Naive B cell (primary cell): ENCODE data around the gene PGPEP1. TPM values are rescaled to one million over a fixed set of nuclear protein-coding genes. Genes with fewer than 3 reads are reported as not detected.
A peak's percentile ranks its signal among the peaks of the same experiment; 100 is the strongest.

Experiments
- ATAC-seq, 2 donors: fragments of 150-1000 bp; cut with Tn5 transposase; 2 replicates each; pipeline ENCODE4 v1.10.0; 2021; ENCODE audit warnings: low read depth in 2 of 2, mild to moderate bottlenecking in 2 of 2, moderate library complexity in 2 of 2
- DNase-seq: peaks from one replicate; pipeline ENCODE4 v3.0.0; 2022
- H3K27ac Mint-ChIP-seq, 6 donors: one replicate each; pipeline ENCODE4 v1.8.0; 2020 to 2022; ENCODE audit warnings: mild to moderate bottlenecking in 6 of 6, mixed read lengths in 6 of 6, moderate library complexity in 5 of 6, inconsistent platforms in 2 of 6
- H3K27me3 Mint-ChIP-seq, 3 donors: one replicate each; pipeline ENCODE4 v1.8.0; 2021 to 2022; ENCODE audit warnings: mixed read lengths in 3 of 3, mild to moderate bottlenecking in 1 of 3
- H3K36me3 Mint-ChIP-seq, 2 donors: one replicate each; pipeline ENCODE4 v1.8.0; 2020 to 2022; ENCODE audit warnings: mixed read lengths in 2 of 2, inconsistent platforms in 1 of 2, mild to moderate bottlenecking in 1 of 2
- H3K4me1 Mint-ChIP-seq, 3 donors: one replicate each; pipeline ENCODE4 v1.8.0; 2020 to 2022; ENCODE audit warnings: mixed read lengths in 3 of 3, inconsistent platforms in 1 of 3, mild to moderate bottlenecking in 1 of 3, moderate library complexity in 1 of 3
- H3K4me3 Mint-ChIP-seq, 8 donors: one replicate each; pipeline ENCODE4 v1.8.0; 2020 to 2022; ENCODE audit warnings: mild to moderate bottlenecking in 8 of 8, mixed read lengths in 8 of 8, moderate library complexity in 8 of 8, inconsistent platforms in 2 of 8
- H3K9me3 Mint-ChIP-seq, 7 donors: one replicate each; pipeline ENCODE4 v1.8.0; 2020 to 2022; ENCODE audit warnings: mixed read lengths in 7 of 7, mild to moderate bottlenecking in 5 of 7, inconsistent platforms in 2 of 7, moderate library complexity in 1 of 7
- polyA plus RNA-seq, 6 donors: library from polyadenylated mRNA; unstranded; fragments of 300-500 nt; fragmentation: Illumina TruSeq; gene quantifications; one replicate each; pipeline ENCODE4 v1.2.3, GENCODE V29; 2021; ENCODE audit warnings: low read depth in 6 of 6

PGPEP1 gene
- polyA plus RNA-seq, 6 donors from 2014 or later = 4.0 to 11.8 (median 8.0) TPM

GRCh38 chr19:18300930-18301717 is 39.3 kb upstream of the PGPEP1 start:
- H3K36me3 Mint-ChIP-seq = no peaks in the 10 kb centered on the region
- DNase-seq (no peak), ATAC-seq (no peak)
- H3K27me3 Mint-ChIP-seq = no peaks in the 10 kb centered on the region
- peak overlapping the region in 3 of 6 donors; percentile 57 to 72 (median 65) for H3K27ac Mint-ChIP-seq
- H3K4me1 Mint-ChIP-seq = peaks cover 22 to 33% (median 31%) of the 10 kb centered on the region in 3 donors
- H3K4me3 Mint-ChIP-seq = peak overlapping the region in 1 of 8 donors; percentile 33
- peaks cover 0 to 1% (median 0%) of the 10 kb centered on the region in 7 donors for H3K9me3 Mint-ChIP-seq

GRCh38 chr19:18301718-18302111 is 38.7 kb upstream of the PGPEP1 start:
- peaks cover 22 to 37% (median 36%) of the 10 kb centered on the region in 3 donors for H3K4me1 Mint-ChIP-seq
- H3K9me3 Mint-ChIP-seq = no peaks in the 10 kb centered on the region
- no peaks in the 10 kb centered on the region for H3K27me3 Mint-ChIP-seq
- ATAC-seq = no peak
- H3K27ac Mint-ChIP-seq = peak overlapping the region in 4 of 6 donors; percentile 62 to 94 (median 70)
- H3K4me3 Mint-ChIP-seq = peak overlapping the region in 1 of 8 donors; percentile 33
- H3K36me3 Mint-ChIP-seq = no peaks in the 10 kb centered on the region
- no peak for DNase-seq

- H3K4me1 Mint-ChIP-seq = peaks cover 28 to 47% (median 47%) of the 10 kb centered on the region in 3 donors
- ATAC-seq (no peak), DNase-seq (no peak)
Measured at GRCh38 chr19:18304208-18304457, 36.3 kb upstream of the PGPEP1 start.

GRCh38 chr19:18304458-18305310 is 35.7 kb upstream of the PGPEP1 start:
- DNase-seq = peak; percentile 87
- peak; percentile 78 for ATAC-seq
- Mint-ChIP-seq H3K36me3 (no peaks in the 10 kb centered on the region), H3K27ac (peak overlapping the region; percentile 99 to 100 (median 99)), H3K4me3 (peak overlapping the region; percentile 84 to 97 (median 91)), H3K4me1 (peaks cover 28 to 47% (median 47%) of the 10 kb centered on the region in 3 donors), H3K27me3 (no peaks in the 10 kb centered on the region), H3K9me3 (no peaks in the 10 kb centered on the region)

More at GRCh38 chr19:18304208-18304457, 36.3 kb upstream of the PGPEP1 start:
- no peaks in the 10 kb centered on the region for H3K36me3 Mint-ChIP-seq
- H3K27me3 Mint-ChIP-seq = no peaks in the 10 kb centered on the region
- H3K27ac Mint-ChIP-seq = peak overlapping the region; percentile 99 to 100 (median 99)
- no peaks in the 10 kb centered on the region for H3K9me3 Mint-ChIP-seq
- peak overlapping the region; percentile 84 to 97 (median 91) for H3K4me3 Mint-ChIP-seq

- no peaks in the 10 kb centered on the region for H3K36me3 Mint-ChIP-seq
- no peaks in the 10 kb centered on the region for H3K27me3 Mint-ChIP-seq
- peaks cover 28 to 49% (median 47%) of the 10 kb centered on the region in 3 donors for H3K4me1 Mint-ChIP-seq
- H3K4me3 Mint-ChIP-seq = peak overlapping the region; percentile 64 to 97 (median 87)
- DNase-seq = no peak
- no peak for ATAC-seq
- no peaks in the 10 kb centered on the region for H3K9me3 Mint-ChIP-seq
- peak overlapping the region; percentile 95 to 99 (median 98) for H3K27ac Mint-ChIP-seq
Measured at GRCh38 chr19:18306209-18306887, 34.0 kb upstream of the PGPEP1 start.

- Mint-ChIP-seq H3K36me3 (no peaks in the 10 kb centered on the region), H3K4me3 (peak overlapping the region; percentile 64 to 91 (median 84)), H3K9me3 (no peaks in the 10 kb centered on the region), H3K27ac (peak overlapping the region; percentile 93 to 99 (median 98)), H3K4me1 (peaks cover 28 to 47% (median 43%) of the 10 kb centered on the region in 3 donors), H3K27me3 (no peaks in the 10 kb centered on the region)
- peak; percentile 60 for DNase-seq
- ATAC-seq = peak in 1 of 2 donors; percentile 6
Measured at GRCh38 chr19:18306888-18307260, 33.5 kb upstream of the PGPEP1 start.

GRCh38 chr19:18307271-18307681 is 33.1 kb upstream of the PGPEP1 start:
- ATAC-seq = no peak
- H3K27me3 Mint-ChIP-seq = no peaks in the 10 kb centered on the region
- H3K9me3 Mint-ChIP-seq = no peaks in the 10 kb centered on the region
- H3K27ac Mint-ChIP-seq = peak overlapping the region; percentile 93 to 99 (median 98)
- peak overlapping the region; percentile 64 to 91 (median 84) for H3K4me3 Mint-ChIP-seq
- H3K4me1 Mint-ChIP-seq = peaks cover 28 to 46% (median 42%) of the 10 kb centered on the region in 3 donors
- DNase-seq = no peak
- H3K36me3 Mint-ChIP-seq = no peaks in the 10 kb centered on the region

GRCh38 chr19:18308051-18308947 is 32.1 kb upstream of the PGPEP1 start:
- no peaks in the 10 kb centered on the region for H3K9me3 Mint-ChIP-seq
- H3K27ac Mint-ChIP-seq = peak overlapping the region in 2 of 6 donors; percentile 60 to 99
- no peaks in the 10 kb centered on the region for H3K36me3 Mint-ChIP-seq
- H3K27me3 Mint-ChIP-seq = no peaks in the 10 kb centered on the region
- H3K4me3 Mint-ChIP-seq = no peak overlapping the region
- H3K4me1 Mint-ChIP-seq = peaks cover 26 to 47% (median 40%) of the 10 kb centered on the region in 3 donors
- DNase-seq (no peak), ATAC-seq (no peak)

GRCh38 chr19:18308948-18309325 is 31.5 kb upstream of the PGPEP1 start:
- peak overlapping the region in 1 of 6 donors; percentile 60 for H3K27ac Mint-ChIP-seq
- DNase-seq (no peak), ATAC-seq (no peak)
- no peak overlapping the region for H3K4me3 Mint-ChIP-seq
- no peaks in the 10 kb centered on the region for H3K27me3 Mint-ChIP-seq
- no peaks in the 10 kb centered on the region for H3K36me3 Mint-ChIP-seq
- H3K9me3 Mint-ChIP-seq = no peaks in the 10 kb centered on the region
- H3K4me1 Mint-ChIP-seq = peaks cover 20 to 41% (median 33%) of the 10 kb centered on the region in 3 donors

GRCh38 chr19:18309525-18310064 is 30.8 kb upstream of the PGPEP1 start:
- peak overlapping the region in 1 of 6 donors; percentile 15 for H3K27ac Mint-ChIP-seq
- no peaks in the 10 kb centered on the region for H3K27me3 Mint-ChIP-seq
- no peaks in the 10 kb centered on the region for H3K9me3 Mint-ChIP-seq
- no peak overlapping the region for H3K4me3 Mint-ChIP-seq
- H3K36me3 Mint-ChIP-seq = no peaks in the 10 kb centered on the region
- H3K4me1 Mint-ChIP-seq = peaks cover 13 to 34% (median 27%) of the 10 kb centered on the region in 3 donors
- DNase-seq = no peak
- no peak for ATAC-seq

GRCh38 chr19:18310118-18310909 is 30.1 kb upstream of the PGPEP1 start:
- DNase-seq (no peak), ATAC-seq (no peak)
- Mint-ChIP-seq H3K4me3 (peak overlapping the region in 1 of 8 donors; percentile 21), H3K4me1 (peaks cover 11 to 28% (median 19%) of the 10 kb centered on the region in 3 donors), H3K9me3 (no peaks in the 10 kb centered on the region), H3K27me3 (no peaks in the 10 kb centered on the region), H3K36me3 (no peaks in the 10 kb centered on the region), H3K27ac (peak overlapping the region in 1 of 6 donors; percentile 15)

GRCh38 chr19:18310966-18311365 is 29.4 kb upstream of the PGPEP1 start:
- DNase-seq (no peak), ATAC-seq (no peak)
- Mint-ChIP-seq H3K9me3 (no peaks in the 10 kb centered on the region), H3K27ac (no peak overlapping the region), H3K4me1 (peaks cover 11 to 27% (median 18%) of the 10 kb centered on the region in 3 donors), H3K4me3 (no peak overlapping the region), H3K27me3 (no peaks in the 10 kb centered on the region), H3K36me3 (no peaks in the 10 kb centered on the region)
